C1 segment of cervical spinal cord (tissue), 14 donors: Measurements from ENCODE around the gene MRPL28.
A peak's percentile ranks its signal among the peaks of the same experiment; 100 is the strongest.
"Not testable (repeated sequence)": the region's sequence is repeated elsewhere in the genome, so short reads cannot be mapped to it uniquely, and the experiment has no call there.

Experiments
- DNase-seq, 14 donors: peaks; one replicate each; lab custom pipeline; 2025; lab: John Stamatoyannopoulos, UW

The MRPL28 gene

GRCh38 chr16:370443-370842, at the start of gene MRPL28:
MRPL28 (minus strand) TSS chr16:370538; CDS start chr16:370218, 320 bp downstream.
- peak; percentile 31 to 90 (median 80) for DNase-seq

- DNase-seq = not testable (repeated sequence)
Observed at GRCh38 chr16:415170-415498, 44.8 kb upstream of the MRPL28 start.

GRCh38 chr16:414395-415169, 44.2 kb upstream of the MRPL28 start:
- no peak for DNase-seq

- DNase-seq = no peak
Observed at GRCh38 chr16:411576-412265, 41.4 kb upstream of the MRPL28 start.

- no peak for DNase-seq
Observed at GRCh38 chr16:410516-411178, 40.3 kb upstream of the MRPL28 start.

- DNase-seq = no peak
Observed at GRCh38 chr16:407253-407652, 36.9 kb upstream of the MRPL28 start.

GRCh38 chr16:405548-406506, 35.5 kb upstream of the MRPL28 start:
- no peak for DNase-seq

- DNase-seq = no peak
Observed at GRCh38 chr16:404971-405486, 34.7 kb upstream of the MRPL28 start.

GRCh38 chr16:401468-402348, 31.4 kb upstream of the MRPL28 start, which contains the start of gene DECR2:
DECR2 (plus strand) TSS chr16:401885; CDS start chr16:401964, 79 bp downstream.
- DNase-seq = peak; percentile 60 to 97 (median 92)

- DNase-seq = no peak
Observed at GRCh38 chr16:400061-400591, 29.8 kb upstream of the MRPL28 start.

GRCh38 chr16:399340-400019, 29.1 kb upstream of the MRPL28 start:
- no peak for DNase-seq

- no peak for DNase-seq
Observed at GRCh38 chr16:398561-399339, 28.4 kb upstream of the MRPL28 start.

- peak in 4 of 14 donors; percentile 12 to 64 (median 34) for DNase-seq
Observed at GRCh38 chr16:397736-398332, 27.5 kb upstream of the MRPL28 start.

- peak in 1 of 14 donors; percentile 31 for DNase-seq
Observed at GRCh38 chr16:397135-397661, 26.9 kb upstream of the MRPL28 start, which contains the start of gene NME4. NME4 (plus strand) TSS chr16:397199; CDS start chr16:397223, 24 bp downstream.

- DNase-seq = peak in 4 of 14 donors; percentile 15 to 63 (median 22)
Observed at GRCh38 chr16:396605-397004, 26.3 kb upstream of the MRPL28 start.

- DNase-seq = no peak
Observed at GRCh38 chr16:396199-396598, 25.9 kb upstream of the MRPL28 start.

- DNase-seq = no peak
Observed at GRCh38 chr16:392450-393030, 22.2 kb upstream of the MRPL28 start.
